SK-N-SH (cell line): ENCODE measurements around the gene CCDC88B. TPM values are rescaled to one million over a fixed set of nuclear protein-coding genes. Genes with fewer than 3 reads are reported as not detected.

Source experiments
- CTCF ChIA-PET: fragments of 300-600, 350-600 bp; formaldehyde crosslinking; extraction: SDS; loops from one replicate; lab custom pipeline; 2021; lab: Yijun Ruan, JAX
- POLR2A ChIA-PET: fragments of 350-600 bp; sonication (Branson Sonifier 250); formaldehyde crosslinking; extraction: SDS; loops from one replicate; lab custom pipeline; 2020; ENCODE audit warnings: antibody characterized with exemption, inconsistent platforms; lab: Yijun Ruan, JAX
- DNase-seq: peaks from one replicate; pipeline ENCODE4 v3.0.0; 2012
- H2AFZ ChIP-seq: fragments of 200-600 bp; sonication (generic); 2 replicates; pipeline ENCODE4 v1.8.1; 2016; ENCODE audit warnings: antibody characterized with exemption, mild to moderate bottlenecking, low read depth
- H3F3A ChIP-seq: fragments of 200-600 bp; sonication (generic); replicated peaks from 2 replicates; pipeline ENCODE3; 2016; ENCODE audit warnings: antibody characterized with exemption, mild to moderate bottlenecking; ENCODE audit not compliant: insufficient read depth
- H3K27ac ChIP-seq, 2 experiments: fragments of 200-500 bp in 1 of 2; fragments of 200-600 bp in 1 of 2; sonication (Bioruptor generic) in 1 of 2; sonication (generic), shearing (Covaris generic) in 1 of 2; 2 replicates each; pipeline versions ENCODE4 v1.5.1 to v1.6.1; 2014 to 2016; ENCODE audit warnings: low read depth in 2 of 2, inconsistent platforms in 1 of 2, low read length in 1 of 2, mild to moderate bottlenecking in 1 of 2, mixed read lengths in 1 of 2
- H3K27me3 ChIP-seq: fragments of 200-600 bp; sonication (generic), shearing (Covaris generic); 2 replicates; pipeline ENCODE4 v1.6.1; 2016; ENCODE audit warnings: mixed run types; ENCODE audit not compliant: insufficient read depth
- H3K36me3 ChIP-seq, 2 experiments: fragments of 200-500 bp in 1 of 2; fragments of 200-600 bp in 1 of 2; sonication (Bioruptor generic) in 1 of 2; sonication (generic) in 1 of 2; replicated peaks in 1 of 2; 2 replicates each; pipeline versions ENCODE3 to v1.5.1; 2014 to 2016; ENCODE audit warnings: low read length in 1 of 2, mild to moderate bottlenecking in 1 of 2; ENCODE audit not compliant: insufficient read depth in 2 of 2, control insufficient read depth in 1 of 2
- H3K4me1 ChIP-seq, 2 experiments: fragments of 200-500 bp in 1 of 2; fragments of 200-600 bp in 1 of 2; sonication (Bioruptor generic) in 1 of 2; sonication (generic), shearing (Covaris generic) in 1 of 2; 2 replicates each; pipeline versions ENCODE4 v1.5.1 to v1.6.1; 2014 to 2016; ENCODE audit warnings: low read depth in 1 of 2, low read length in 1 of 2, mixed run types in 1 of 2; ENCODE audit not compliant: insufficient read depth in 2 of 2, control insufficient read depth in 1 of 2
- H3K4me2 ChIP-seq: fragments of 200-600 bp; sonication (generic), shearing (Covaris generic); 2 replicates; pipeline ENCODE4 v1.6.1; 2017; ENCODE audit warnings: mixed run types
- H3K4me3 ChIP-seq, 2 experiments: fragments of 200-500 bp in 1 of 2; fragments of 200-600 bp in 1 of 2; sonication (Bioruptor generic) in 1 of 2; sonication (generic), shearing (Covaris generic) in 1 of 2; 2 replicates each; pipeline versions ENCODE4 v1.5.1 to v1.8.1; 2014 to 2016; ENCODE audit warnings: low read depth in 2 of 2, inconsistent platforms in 1 of 2, low read length in 1 of 2, mild to moderate bottlenecking in 1 of 2, mixed read lengths in 1 of 2, moderate library complexity in 1 of 2
- H3K79me2 ChIP-seq: fragments of 200-600 bp; sonication (generic); 2 replicates; pipeline ENCODE4 v1.8.1; 2017; ENCODE audit warnings: mild to moderate bottlenecking; ENCODE audit not compliant: insufficient read depth
- H3K9ac ChIP-seq: fragments of 200-600 bp; sonication (generic); 2 replicates; pipeline ENCODE4 v1.6.1; 2017; ENCODE audit warnings: mixed run types
- H3K9me2 ChIP-seq: fragments of 200-600 bp; sonication (generic); 2 replicates; pipeline ENCODE4 v1.6.1; 2017; ENCODE audit warnings: mixed run types
- H3K9me3 ChIP-seq: fragments of 200-600 bp; sonication (generic); 2 replicates; pipeline ENCODE4 v1.6.1; 2017; ENCODE audit warnings: mixed run types, mild to moderate bottlenecking, moderate library complexity
- H4K20me1 ChIP-seq: fragments of 200-600 bp; sonication (generic); 2 replicates; pipeline ENCODE4 v1.6.1; 2017; ENCODE audit warnings: mild to moderate bottlenecking, mixed run types; ENCODE audit not compliant: insufficient read depth
- FOSL2 ChIP-seq: IDR thresholded peaks from 2 replicates; pipeline ENCODE4 v1.4.0; 2012; ENCODE audit warnings: low read depth, mild to moderate bottlenecking, moderate library complexity, borderline replicate concordance
- FOXJ3 ChIP-seq: sonication (generic); formaldehyde crosslinking; IDR thresholded peaks from 2 replicates; pipeline ENCODE4 v1.5.1; 2020; ENCODE audit warnings: mild to moderate bottlenecking, missing genetic modification reagents
- MEF2A ChIP-seq: IDR thresholded peaks from 2 replicates; pipeline ENCODE4 v1.4.0; 2012; ENCODE audit warnings: low read depth, borderline replicate concordance
- MXI1 ChIP-seq: IDR thresholded peaks from 2 replicates; pipeline ENCODE4 v1.6.1; 2012; ENCODE audit warnings: mild to moderate bottlenecking, low read depth, low read length, improper control_type of control experiment
- POLR2AphosphoS5 ChIP-seq: IDR thresholded peaks from 2 replicates; pipeline ENCODE4 v1.6.1; 2012; ENCODE audit warnings: low read depth, low read length
- RAD21 ChIP-seq: IDR thresholded peaks from 2 replicates; pipeline ENCODE4 v1.6.1; 2012; ENCODE audit warnings: mild to moderate bottlenecking, low read length
- RFX5 ChIP-seq: IDR thresholded peaks from 2 replicates; pipeline ENCODE4 v1.6.1; 2012; ENCODE audit warnings: mild to moderate bottlenecking, improper control_type of control experiment, low read length
- RXRA ChIP-seq: IDR thresholded peaks from 2 replicates; pipeline ENCODE4 v1.4.0; 2012; ENCODE audit warnings: low read depth, mild to moderate bottlenecking, borderline replicate concordance
- TAF1 ChIP-seq: IDR thresholded peaks from 2 replicates; pipeline ENCODE4 v1.6.1; 2012; ENCODE audit warnings: low read depth, mild to moderate bottlenecking, low read length, moderate library complexity, borderline replicate concordance
- TCF12 ChIP-seq: IDR thresholded peaks from 2 replicates; pipeline ENCODE4 v1.4.0; 2012
- YY1 ChIP-seq: IDR thresholded peaks from 2 replicates; pipeline ENCODE4 v1.4.0; 2012; ENCODE audit warnings: low read depth, mild to moderate bottlenecking
- WGBS: methylation state at CpG from one replicate; pipeline ENCODE4 v1.1.6; 2017; ENCODE audit warnings: low lambda C conversion rate; 5-methylcytosine and 5-hydroxymethylcytosine counted together
- polyA plus RNA-seq, 3 experiments: library from polyadenylated mRNA; depleted of rRNA; stranded (reverse); fragments of >200 nt; gene quantifications; 2 replicates each; pipeline ENCODE4 v1.2.3, GENCODE V29; 2012
- TF ChIP-seq, protein P1 (sequence below): fragments of 150-350 bp; IDR thresholded peaks from 2 replicates; pipeline ENCODE4 v1.6.1; 2017; ENCODE audit warnings: antibody characterized with exemption, low read length, low read depth, borderline replicate concordance
- TF ChIP-seq, protein P2 (sequence below): IDR thresholded peaks from 2 replicates; pipeline ENCODE4 v1.4.0; 2012; ENCODE audit warnings: low read depth
- TF ChIP-seq, protein P3 (sequence below): IDR thresholded peaks from 2 replicates; pipeline ENCODE4; 2012
- TF ChIP-seq, protein P4 (sequence below): IDR thresholded peaks from 2 replicates; pipeline ENCODE4 v1.6.1; 2012; ENCODE audit warnings: mild to moderate bottlenecking, low read depth, low read length, moderate library complexity
- TF ChIP-seq, protein P5 (sequence below): IDR thresholded peaks from 2 replicates; pipeline ENCODE4 v1.4.0; 2012; ENCODE audit warnings: low read depth, borderline replicate concordance
- TF ChIP-seq, protein P6 (sequence below): fragments of 200-600 bp; sonication (generic); IDR thresholded peaks from 2 replicates; pipeline ENCODE4 v1.6.1; 2017; ENCODE audit warnings: antibody characterized with exemption, mild to moderate bottlenecking, moderate library complexity

CCDC88B gene
- polyA plus RNA-seq, 1 of the 3 experiments (the other 2 are of a cell fraction), result 3.4 TPM

DNA sequence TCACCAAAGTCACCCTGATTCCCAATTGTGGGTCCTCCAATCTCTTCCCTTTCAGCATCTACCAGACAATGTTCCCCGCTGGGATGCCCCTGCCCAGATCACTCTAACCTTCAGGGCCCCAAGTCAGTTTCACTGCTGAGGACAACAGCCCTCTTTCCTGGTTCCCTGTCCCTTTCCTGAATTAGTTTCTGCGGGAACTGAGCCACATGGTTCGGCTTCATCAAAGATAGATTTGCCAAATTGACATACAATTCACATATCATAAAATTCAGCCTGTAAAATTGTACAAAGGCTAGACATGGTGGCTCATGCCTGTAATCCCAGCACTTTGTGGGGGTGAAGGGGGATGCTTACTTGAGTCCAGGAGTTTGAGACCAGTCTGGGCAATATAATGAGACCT is 12.0 kb upstream of the CCDC88B start:
- no peak overlapping the region for H3K4me3 ChIP-seq
- no peak for DNase-seq

More for the DNA sequence above, 12.0 kb upstream of the CCDC88B start:
- Histone ChIP-seq H3K36me3 (no peaks in the 10 kb centered on the region), H3K4me1 (peaks cover 0 to 6% of the 10 kb centered on the region in 2 experiments; a peak in 2 of 4 replicates), H3K9ac (no peak overlapping the region), H3K9me2 (no peaks in the 10 kb centered on the region), H4K20me1 (no peaks in the 10 kb centered on the region), H3F3A (peaks cover 14% of the 10 kb centered on the region), H2AFZ (no peak overlapping the region), H3K27ac (no peak overlapping the region), H3K27me3 (no peaks in the 10 kb centered on the region), H3K4me2 (no peak overlapping the region), H3K79me2 (no peaks in the 10 kb centered on the region), H3K9me3 (no peaks in the 10 kb centered on the region)
- POLR2A ChIA-PET, result no interaction called here
- 75% methylated on average over 3 of the region's 3 CpGs for WGBS
- CTCF ChIA-PET, result interaction anchor here (1.4 kb wide), 1 partner anchor 28 kb away, joined by 4 read pairs; no protein-coding TSS in a partner anchor
- TF ChIP-seq, protein P1, sequence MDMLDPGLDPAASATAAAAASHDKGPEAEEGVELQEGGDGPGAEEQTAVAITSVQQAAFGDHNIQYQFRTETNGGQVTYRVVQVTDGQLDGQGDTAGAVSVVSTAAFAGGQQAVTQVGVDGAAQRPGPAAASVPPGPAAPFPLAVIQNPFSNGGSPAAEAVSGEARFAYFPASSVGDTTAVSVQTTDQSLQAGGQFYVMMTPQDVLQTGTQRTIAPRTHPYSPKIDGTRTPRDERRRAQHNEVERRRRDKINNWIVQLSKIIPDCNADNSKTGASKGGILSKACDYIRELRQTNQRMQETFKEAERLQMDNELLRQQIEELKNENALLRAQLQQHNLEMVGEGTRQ, result no peak
- TF ChIP-seq FOXJ3 (CRISPR knock-in tag) (no peak), TAF1 (no peak), TCF12 (no peak), MXI1 (no peak), RXRA (no peak), POLR2AphosphoS5 (no peak), RFX5 (no peak), FOSL2 (no peak), YY1 (no peak), RAD21 (no peak), MEF2A (no peak)
- TF ChIP-seq, protein P2, sequence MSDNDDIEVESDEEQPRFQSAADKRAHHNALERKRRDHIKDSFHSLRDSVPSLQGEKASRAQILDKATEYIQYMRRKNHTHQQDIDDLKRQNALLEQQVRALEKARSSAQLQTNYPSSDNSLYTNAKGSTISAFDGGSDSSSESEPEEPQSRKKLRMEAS, result no peak
- TF ChIP-seq, protein P3, sequence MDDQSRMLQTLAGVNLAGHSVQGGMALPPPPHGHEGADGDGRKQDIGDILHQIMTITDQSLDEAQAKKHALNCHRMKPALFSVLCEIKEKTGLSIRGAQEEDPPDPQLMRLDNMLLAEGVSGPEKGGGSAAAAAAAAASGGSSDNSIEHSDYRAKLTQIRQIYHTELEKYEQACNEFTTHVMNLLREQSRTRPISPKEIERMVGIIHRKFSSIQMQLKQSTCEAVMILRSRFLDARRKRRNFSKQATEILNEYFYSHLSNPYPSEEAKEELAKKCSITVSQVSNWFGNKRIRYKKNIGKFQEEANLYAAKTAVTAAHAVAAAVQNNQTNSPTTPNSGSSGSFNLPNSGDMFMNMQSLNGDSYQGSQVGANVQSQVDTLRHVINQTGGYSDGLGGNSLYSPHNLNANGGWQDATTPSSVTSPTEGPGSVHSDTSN, result no peak
- TF ChIP-seq, protein P4, sequence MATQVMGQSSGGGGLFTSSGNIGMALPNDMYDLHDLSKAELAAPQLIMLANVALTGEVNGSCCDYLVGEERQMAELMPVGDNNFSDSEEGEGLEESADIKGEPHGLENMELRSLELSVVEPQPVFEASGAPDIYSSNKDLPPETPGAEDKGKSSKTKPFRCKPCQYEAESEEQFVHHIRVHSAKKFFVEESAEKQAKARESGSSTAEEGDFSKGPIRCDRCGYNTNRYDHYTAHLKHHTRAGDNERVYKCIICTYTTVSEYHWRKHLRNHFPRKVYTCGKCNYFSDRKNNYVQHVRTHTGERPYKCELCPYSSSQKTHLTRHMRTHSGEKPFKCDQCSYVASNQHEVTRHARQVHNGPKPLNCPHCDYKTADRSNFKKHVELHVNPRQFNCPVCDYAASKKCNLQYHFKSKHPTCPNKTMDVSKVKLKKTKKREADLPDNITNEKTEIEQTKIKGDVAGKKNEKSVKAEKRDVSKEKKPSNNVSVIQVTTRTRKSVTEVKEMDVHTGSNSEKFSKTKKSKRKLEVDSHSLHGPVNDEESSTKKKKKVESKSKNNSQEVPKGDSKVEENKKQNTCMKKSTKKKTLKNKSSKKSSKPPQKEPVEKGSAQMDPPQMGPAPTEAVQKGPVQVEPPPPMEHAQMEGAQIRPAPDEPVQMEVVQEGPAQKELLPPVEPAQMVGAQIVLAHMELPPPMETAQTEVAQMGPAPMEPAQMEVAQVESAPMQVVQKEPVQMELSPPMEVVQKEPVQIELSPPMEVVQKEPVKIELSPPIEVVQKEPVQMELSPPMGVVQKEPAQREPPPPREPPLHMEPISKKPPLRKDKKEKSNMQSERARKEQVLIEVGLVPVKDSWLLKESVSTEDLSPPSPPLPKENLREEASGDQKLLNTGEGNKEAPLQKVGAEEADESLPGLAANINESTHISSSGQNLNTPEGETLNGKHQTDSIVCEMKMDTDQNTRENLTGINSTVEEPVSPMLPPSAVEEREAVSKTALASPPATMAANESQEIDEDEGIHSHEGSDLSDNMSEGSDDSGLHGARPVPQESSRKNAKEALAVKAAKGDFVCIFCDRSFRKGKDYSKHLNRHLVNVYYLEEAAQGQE, result no peak
- TF ChIP-seq, protein P5, sequence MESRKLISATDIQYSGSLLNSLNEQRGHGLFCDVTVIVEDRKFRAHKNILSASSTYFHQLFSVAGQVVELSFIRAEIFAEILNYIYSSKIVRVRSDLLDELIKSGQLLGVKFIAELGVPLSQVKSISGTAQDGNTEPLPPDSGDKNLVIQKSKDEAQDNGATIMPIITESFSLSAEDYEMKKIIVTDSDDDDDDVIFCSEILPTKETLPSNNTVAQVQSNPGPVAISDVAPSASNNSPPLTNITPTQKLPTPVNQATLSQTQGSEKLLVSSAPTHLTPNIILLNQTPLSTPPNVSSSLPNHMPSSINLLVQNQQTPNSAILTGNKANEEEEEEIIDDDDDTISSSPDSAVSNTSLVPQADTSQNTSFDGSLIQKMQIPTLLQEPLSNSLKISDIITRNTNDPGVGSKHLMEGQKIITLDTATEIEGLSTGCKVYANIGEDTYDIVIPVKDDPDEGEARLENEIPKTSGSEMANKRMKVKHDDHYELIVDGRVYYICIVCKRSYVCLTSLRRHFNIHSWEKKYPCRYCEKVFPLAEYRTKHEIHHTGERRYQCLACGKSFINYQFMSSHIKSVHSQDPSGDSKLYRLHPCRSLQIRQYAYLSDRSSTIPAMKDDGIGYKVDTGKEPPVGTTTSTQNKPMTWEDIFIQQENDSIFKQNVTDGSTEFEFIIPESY, result no peak
- TF ChIP-seq, protein P6, sequence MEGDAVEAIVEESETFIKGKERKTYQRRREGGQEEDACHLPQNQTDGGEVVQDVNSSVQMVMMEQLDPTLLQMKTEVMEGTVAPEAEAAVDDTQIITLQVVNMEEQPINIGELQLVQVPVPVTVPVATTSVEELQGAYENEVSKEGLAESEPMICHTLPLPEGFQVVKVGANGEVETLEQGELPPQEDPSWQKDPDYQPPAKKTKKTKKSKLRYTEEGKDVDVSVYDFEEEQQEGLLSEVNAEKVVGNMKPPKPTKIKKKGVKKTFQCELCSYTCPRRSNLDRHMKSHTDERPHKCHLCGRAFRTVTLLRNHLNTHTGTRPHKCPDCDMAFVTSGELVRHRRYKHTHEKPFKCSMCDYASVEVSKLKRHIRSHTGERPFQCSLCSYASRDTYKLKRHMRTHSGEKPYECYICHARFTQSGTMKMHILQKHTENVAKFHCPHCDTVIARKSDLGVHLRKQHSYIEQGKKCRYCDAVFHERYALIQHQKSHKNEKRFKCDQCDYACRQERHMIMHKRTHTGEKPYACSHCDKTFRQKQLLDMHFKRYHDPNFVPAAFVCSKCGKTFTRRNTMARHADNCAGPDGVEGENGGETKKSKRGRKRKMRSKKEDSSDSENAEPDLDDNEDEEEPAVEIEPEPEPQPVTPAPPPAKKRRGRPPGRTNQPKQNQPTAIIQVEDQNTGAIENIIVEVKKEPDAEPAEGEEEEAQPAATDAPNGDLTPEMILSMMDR, result no peak
